T-helper 2 cell treated with Interferon-gamma antibody and Interleukin-4, amounts not matched to agents 100 ng/mL and 5 ng/mL, for 36 hours (primary cell): ENCODE data around the gene GFAP. TPM values are rescaled to one million over a fixed set of nuclear protein-coding genes. Genes with fewer than 3 reads are reported as not detected.

Experiments used
- intact Hi-C: fragments of 100-400 bp; cut with micrococcal nuclease; formaldehyde crosslinking; loops from one replicate; pipeline ENCODE4 v1.15.1; 2023
- total RNA-seq: library from RNA; stranded (reverse); gene quantifications from 2 replicates; pipeline ENCODE4 v1.2.3, GENCODE V29; 2022

GFAP gene
- not detected in 2 replicates for total RNA-seq

- intact Hi-C loops, result no loop called here
Measured at GRCh38 chr17:44915321-44915726, at the start of gene GFAP. Gene GFAP, minus strand, starts transcription at chr17:44915500. Its CDS starts 14 bp downstream, at chr17:44915486.

GRCh38 chr17:44961921-44962350 is 46.6 kb upstream of the GFAP start:
- intact Hi-C loops, result no loop called here

- intact Hi-C loops, result no loop called here
Measured at GRCh38 chr17:44960691-44961090, 45.4 kb upstream of the GFAP start.

GRCh38 chr17:44959821-44960531 is 44.7 kb upstream of the GFAP start:
- intact Hi-C loops, result no loop called here

GRCh38 chr17:44956998-44957981 is 42.0 kb upstream of the GFAP start:
- intact Hi-C loops, result no loop called here

GRCh38 chr17:44955674-44956425 is 40.5 kb upstream of the GFAP start:
- intact Hi-C loops, result no loop called here

GRCh38 chr17:44952946-44953475 is 37.7 kb upstream of the GFAP start:
- intact Hi-C loops, result no loop called here

GRCh38 chr17:44948315-44948795 is 33.1 kb upstream of the GFAP start:
- intact Hi-C loops, result loop anchor here (10.0 kb wide), 1 partner anchor 186 kb away; the partner anchor contains the start of genes ACBD4 and PLCD3

GRCh38 chr17:44947461-44948314 is 32.4 kb upstream of the GFAP start, which contains the start of gene KIF18B:
Gene KIF18B, minus strand, starts transcription at chr17:44947773. Its CDS starts 11,429 bp downstream, at chr17:44936344.
- intact Hi-C loops, result loop anchor here (1.0 to 10.0 kb wide), 3 partner anchors 21 to 187 kb away; partner anchors contain the start of genes ACBD4, C1QL1, NMT1 and PLCD3

- intact Hi-C loops, result loop anchor here (10.0 kb wide), 1 partner anchor 189 kb away; the partner anchor contains the start of genes ACBD4 and PLCD3
Measured at GRCh38 chr17:44945652-44946051, 30.4 kb upstream of the GFAP start.

GRCh38 chr17:44942456-44942855 is 27.2 kb upstream of the GFAP start:
- intact Hi-C loops, result loop anchor here (10.0 kb wide), 1 partner anchor 192 kb away; the partner anchor contains the start of genes ACBD4 and PLCD3

- intact Hi-C loops, result loop anchor here (10.0 kb wide), 1 partner anchor 193 kb away; the partner anchor contains the start of genes ACBD4 and PLCD3
Measured at GRCh38 chr17:44941712-44942331, 26.5 kb upstream of the GFAP start.

GRCh38 chr17:44940768-44941167 is 25.5 kb upstream of the GFAP start:
- intact Hi-C loops, result loop anchor here (10.0 kb wide), 1 partner anchor 194 kb away; the partner anchor contains the start of genes ACBD4 and PLCD3

GRCh38 chr17:44940317-44940716 is 25.0 kb upstream of the GFAP start:
- intact Hi-C loops, result loop anchor here (10.0 kb wide), 1 partner anchor 194 kb away; the partner anchor contains the start of genes ACBD4 and PLCD3

GRCh38 chr17:44935116-44935515 is 19.8 kb upstream of the GFAP start:
- intact Hi-C loops, result no loop called here

GRCh38 chr17:44934745-44935105 is 19.4 kb upstream of the GFAP start:
- intact Hi-C loops, result no loop called here

GRCh38 chr17:44933824-44934744 is 18.8 kb upstream of the GFAP start:
- intact Hi-C loops, result no loop called here

- intact Hi-C loops, result no loop called here
Measured at GRCh38 chr17:44932787-44933097, 17.4 kb upstream of the GFAP start.
